Vagina (tissue), 2 donors: ENCODE results near the gene ZBTB38. TPM values are rescaled to one million over a fixed set of nuclear protein-coding genes. Genes with fewer than 3 reads are reported as not detected.

Source experiments
- DNase-seq, 2 donors: peaks; one replicate each; pipeline ENCODE4 v3.0.0-alpha.2; 2017; ENCODE audit errors: extremely low spot score in 2 of 2
- H3K27ac ChIP-seq: fragments of 200-600 bp; sonication (generic); one replicate; pipeline ENCODE4 v1.5.1; 2019
- H3K27me3 ChIP-seq: fragments of 200-600 bp; sonication (generic); one replicate; pipeline ENCODE4 v1.5.1; 2019
- H3K36me3 ChIP-seq, 2 donors: fragments of 200-600 bp; sonication (generic); one replicate each; pipeline ENCODE4 v1.5.1; 2017 to 2019
- H3K4me1 ChIP-seq: fragments of 200-600 bp; sonication (generic); one replicate; pipeline ENCODE4 v1.5.1; 2019
- H3K4me3 ChIP-seq, 2 donors: fragments of 200-600 bp; sonication (generic); 1 replicate in 1 of 2; 2 replicates in 1 of 2; pipeline ENCODE4 v1.5.1; 2016 to 2019
- H3K9me3 ChIP-seq: fragments of 200-600 bp; sonication (generic); one replicate; pipeline ENCODE4 v1.5.1; 2019
- CTCF ChIP-seq, 3 experiments: fragments of 450-650 bp in 2 of 3; fragments of 200-600 bp in 1 of 3; sonication (generic) in 1 of 3; IDR thresholded peaks; one replicate each; pipeline ENCODE4 v1.5.1; 2017 to 2019; ENCODE audit warnings: antibody characterized with exemption in 3 of 3, mild to moderate bottlenecking in 2 of 3, moderate library complexity in 2 of 3
- POLR2A ChIP-seq, 2 donors: fragments of 450-650 bp; IDR thresholded peaks; one replicate each; pipeline ENCODE4 v1.6.1; 2017; ENCODE audit warnings: antibody characterized with exemption in 2 of 2, mild to moderate bottlenecking in 2 of 2, moderate library complexity in 2 of 2
- POLR2AphosphoS5 ChIP-seq, 2 donors: sonication (generic); formaldehyde crosslinking; IDR thresholded peaks; one replicate each; pipeline ENCODE4 v1.9.0; 2017; ENCODE audit warnings: antibody characterized with exemption in 2 of 2, mild to moderate bottlenecking in 2 of 2, low read depth in 1 of 2; ENCODE audit not compliant: insufficient read depth in 1 of 2
- intact Hi-C: fragments of 100-400 bp; cut with DNase I; formaldehyde crosslinking; loops from one replicate; pipeline ENCODE4 v1.15.1; 2023
- total RNA-seq: library from RNA; depleted of rRNA; stranded (reverse); fragments of >200 nt; gene quantifications from one replicate; pipeline ENCODE4 v1.2.3, GENCODE V29; 2016

The ZBTB38 gene
- total RNA-seq, 1 donor from 2014 or later, result 88.6 TPM

GRCh38 chr3:141338881-141339280 lies 29.4 kb upstream of the ZBTB38 start:
- Histone ChIP-seq H3K4me3 (no peak overlapping the region), H3K27ac (no peak overlapping the region), H3K4me1 (no peaks in the 10 kb centered on the region), H3K36me3 (no peaks in the 10 kb centered on the region), H3K27me3 (no peaks in the 10 kb centered on the region), H3K9me3 (no peaks in the 10 kb centered on the region)
- intact Hi-C loops, result no loop called here
- TF ChIP-seq POLR2A (IDR thresholded peaks at IDR 0.05) (no peak), POLR2AphosphoS5 (IDR thresholded peaks at IDR 0.05; ENCODE audit: insufficient read depth in 1 of 2, low read depth in 1 of 2) (no peak), CTCF (IDR thresholded peaks at IDR 0.05) (no peak)
- no peak for DNase-seq

GRCh38 chr3:141341536-141341935 lies 26.8 kb upstream of the ZBTB38 start:
- H3K27ac ChIP-seq, result no peak overlapping the region
- H3K4me1 ChIP-seq, result no peaks in the 10 kb centered on the region
- no peak overlapping the region for H3K4me3 ChIP-seq
- intact Hi-C loops, result loop anchor here (5.0 kb wide), 1 partner anchor 946 kb away; no protein-coding TSS in a partner anchor
- H3K36me3 ChIP-seq, result no peaks in the 10 kb centered on the region
- TF ChIP-seq CTCF (IDR thresholded peaks at IDR 0.05) (no peak), POLR2A (IDR thresholded peaks at IDR 0.05) (no peak), POLR2AphosphoS5 (IDR thresholded peaks at IDR 0.05; ENCODE audit: insufficient read depth in 1 of 2, low read depth in 1 of 2) (no peak)
- H3K9me3 ChIP-seq, result no peaks in the 10 kb centered on the region
- H3K27me3 ChIP-seq, result no peaks in the 10 kb centered on the region
- DNase-seq, result no peak

- DNase-seq, result no peak
- Histone ChIP-seq H3K27ac (no peak overlapping the region), H3K4me1 (no peaks in the 10 kb centered on the region), H3K9me3 (no peaks in the 10 kb centered on the region), H3K4me3 (no peak overlapping the region), H3K36me3 (no peaks in the 10 kb centered on the region), H3K27me3 (no peaks in the 10 kb centered on the region)
- no peak for TF ChIP-seq CTCF (IDR thresholded peaks at IDR 0.05)
- no peak for TF ChIP-seq POLR2AphosphoS5 (IDR thresholded peaks at IDR 0.05; ENCODE audit: insufficient read depth in 1 of 2, low read depth in 1 of 2)
- no peak for TF ChIP-seq POLR2A (IDR thresholded peaks at IDR 0.05)
- intact Hi-C loops, result loop anchor here (5.0 kb wide), 1 partner anchor 945 kb away; no protein-coding TSS in a partner anchor
Measured at GRCh38 chr3:141342386-141342785, 25.9 kb upstream of the ZBTB38 start.

- H3K27me3 ChIP-seq, result no peaks in the 10 kb centered on the region
- H3K27ac ChIP-seq, result no peak overlapping the region
- no peaks in the 10 kb centered on the region for H3K4me1 ChIP-seq
- H3K9me3 ChIP-seq, result no peaks in the 10 kb centered on the region
- intact Hi-C loops, result loop anchor here (5.0 kb wide), 1 partner anchor 944 kb away; no protein-coding TSS in a partner anchor
- H3K4me3 ChIP-seq, result no peak overlapping the region
- DNase-seq, result no peak
- no peaks in the 10 kb centered on the region for H3K36me3 ChIP-seq
- TF ChIP-seq CTCF (IDR thresholded peaks at IDR 0.05) (no peak), POLR2A (IDR thresholded peaks at IDR 0.05) (no peak), POLR2AphosphoS5 (IDR thresholded peaks at IDR 0.05; ENCODE audit: insufficient read depth in 1 of 2, low read depth in 1 of 2) (no peak)
Measured at GRCh38 chr3:141343077-141343476, 25.2 kb upstream of the ZBTB38 start.

GRCh38 chr3:141343865-141344271 lies 24.4 kb upstream of the ZBTB38 start:
- Histone ChIP-seq H3K27me3 (no peaks in the 10 kb centered on the region), H3K4me1 (no peaks in the 10 kb centered on the region), H3K9me3 (no peaks in the 10 kb centered on the region), H3K36me3 (no peaks in the 10 kb centered on the region), H3K27ac (no peak overlapping the region), H3K4me3 (no peak overlapping the region)
- TF ChIP-seq POLR2AphosphoS5 (IDR thresholded peaks at IDR 0.05; ENCODE audit: insufficient read depth in 1 of 2, low read depth in 1 of 2) (no peak), POLR2A (IDR thresholded peaks at IDR 0.05) (no peak)
- intact Hi-C loops, result loop anchor here (5.0 kb wide), 1 partner anchor 943 kb away; no protein-coding TSS in a partner anchor
- no peak for DNase-seq
